HG02678 (cell line): ENCODE data around the gene ZNF83.
A peak's percentile ranks its signal among the peaks of the same experiment; 100 is the strongest.
"Not testable (repeated sequence)": the region's sequence is repeated elsewhere in the genome, so short reads cannot be mapped to it uniquely, and the experiment has no call there.

Source experiments
- ATAC-seq: cut with Tn5 transposase; IDR thresholded peaks from one replicate; pipeline ENCODE4 v1.9.1; 2021; ENCODE audit warnings: mild to moderate bottlenecking, moderate library complexity; ENCODE audit not compliant: unreplicated experiment

The ZNF83 gene

GRCh38 chr19:52637718-52638585, at the start of gene ZNF83:
Gene ZNF83, minus strand, starts transcription at chr19:52638355.
- peak; percentile 96 for ATAC-seq

DNA sequence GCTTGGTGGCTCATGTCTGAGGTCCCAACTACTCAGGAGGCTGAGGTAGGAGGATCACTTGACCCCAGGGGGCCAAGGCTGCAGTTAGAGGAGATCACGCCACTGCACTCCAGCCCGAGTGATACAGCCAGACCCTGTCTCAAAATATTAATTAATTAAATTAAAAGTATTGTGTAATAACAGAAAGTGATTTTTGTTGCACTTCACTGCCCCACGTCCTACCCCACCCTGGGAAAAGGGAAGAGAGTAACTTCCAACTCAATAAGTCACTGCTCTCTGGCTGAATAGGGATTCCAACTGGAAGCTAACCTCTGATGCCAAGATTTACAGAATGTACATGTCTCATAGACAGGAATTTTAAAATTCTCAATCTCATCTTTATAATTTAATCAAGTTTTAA, 49.5 kb upstream of the ZNF83 start:
- no peak for ATAC-seq

GRCh38 chr19:52685811-52686210, 47.7 kb upstream of the ZNF83 start:
- ATAC-seq: no peak

DNA sequence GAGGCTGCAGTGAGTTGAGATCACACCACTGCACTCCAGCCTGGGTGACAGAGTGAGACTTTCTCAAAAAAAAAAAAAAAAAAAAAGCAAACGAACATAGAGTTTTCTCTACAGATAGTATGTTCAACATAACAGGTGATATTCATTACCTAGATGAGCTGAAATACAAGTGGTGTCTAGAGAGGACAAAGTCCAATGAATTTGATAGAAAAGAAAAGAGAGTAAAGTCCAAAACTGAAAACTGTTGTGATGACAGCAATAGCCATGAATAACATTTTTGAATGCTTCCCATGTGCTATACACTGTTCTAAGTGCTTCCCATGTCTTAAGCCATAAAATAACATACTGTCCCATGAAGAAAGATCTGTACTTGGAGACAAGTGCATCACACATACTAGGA, 43.1 kb upstream of the ZNF83 start:
- ATAC-seq: not testable (repeated sequence)

DNA sequence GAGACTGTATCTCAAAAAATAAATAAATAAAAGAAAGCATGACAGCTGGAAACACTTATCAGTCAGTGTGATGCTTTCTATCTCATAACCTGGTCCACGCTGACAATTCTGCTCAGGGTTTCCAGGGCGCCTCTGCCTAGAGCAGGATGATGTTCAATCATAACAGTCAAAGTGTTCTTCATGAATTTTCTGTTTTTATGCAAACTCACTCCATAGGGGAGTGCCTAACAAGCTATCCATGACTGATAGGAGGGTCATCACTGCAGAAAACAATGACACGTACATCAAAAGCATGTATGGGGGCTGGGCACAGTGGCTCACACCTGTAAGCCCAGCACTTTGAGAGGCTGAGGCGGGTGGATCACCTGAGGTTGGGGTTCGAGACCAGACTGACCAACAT, 41.4 kb upstream of the ZNF83 start:
- ATAC-seq: no peak

DNA sequence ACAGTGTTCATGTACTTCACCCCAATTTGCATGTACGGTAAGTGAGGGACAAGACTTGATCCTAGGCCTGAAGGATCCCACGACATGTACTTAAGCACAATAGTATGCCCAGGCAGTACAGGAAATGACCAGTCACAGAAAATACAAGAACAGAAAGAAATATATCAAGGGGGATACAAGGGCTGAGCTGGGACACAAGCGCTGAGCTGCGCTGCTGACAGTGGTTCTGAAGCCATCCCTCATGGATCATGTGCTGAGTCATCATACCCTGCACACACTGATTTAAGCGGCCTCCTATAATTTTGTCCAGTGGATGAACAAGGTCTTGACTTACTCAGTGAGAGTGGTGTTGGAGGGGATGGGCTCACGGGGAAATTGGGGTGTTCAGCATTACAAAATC, 37.1 kb upstream of the ZNF83 start:
- ATAC-seq: not testable (repeated sequence)

- no peak for ATAC-seq
Measured at GRCh38 chr19:52673014-52673413, 34.9 kb upstream of the ZNF83 start.

DNA sequence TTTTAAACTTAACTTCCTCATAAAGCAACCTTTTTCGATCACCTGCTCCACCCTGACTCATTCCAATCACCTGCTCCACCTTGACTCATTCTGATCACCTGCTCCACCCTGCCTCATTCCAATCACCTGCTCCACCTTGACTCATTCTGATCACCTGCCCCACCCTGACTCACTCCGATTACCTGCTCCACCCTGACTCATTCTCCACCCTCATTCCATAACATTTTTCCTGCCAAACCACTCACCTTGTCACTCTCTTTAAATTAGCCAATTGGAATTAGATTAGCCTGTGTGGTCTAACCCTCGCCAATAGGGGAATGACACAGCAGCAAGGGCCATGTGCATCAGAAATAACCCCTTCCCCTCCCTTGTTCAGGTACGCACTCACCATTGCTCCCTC, 31.9 kb upstream of the ZNF83 start:
- ATAC-seq: no peak

DNA sequence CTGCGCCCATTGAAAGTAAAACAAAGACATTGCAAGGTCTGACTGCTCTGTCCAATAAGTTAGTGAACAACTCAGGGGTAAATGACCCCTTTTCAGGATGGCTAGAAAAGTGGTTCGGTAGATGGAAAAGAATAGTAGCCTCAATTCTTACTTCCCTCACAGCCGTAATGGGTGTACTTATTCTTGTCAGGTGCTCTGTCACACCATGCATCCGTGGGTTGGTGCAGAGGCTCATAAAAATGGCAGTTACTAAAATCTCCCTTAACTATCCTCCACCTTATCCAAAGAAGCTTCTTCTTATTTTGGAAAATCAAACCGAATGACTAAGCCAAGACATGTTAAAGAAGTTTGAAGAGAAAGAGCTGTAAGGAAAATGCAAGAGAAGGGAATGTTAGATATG, 31.4 kb upstream of the ZNF83 start:
- ATAC-seq: no peak

GRCh38 chr19:52667972-52668371, 29.8 kb upstream of the ZNF83 start:
- no peak for ATAC-seq

DNA sequence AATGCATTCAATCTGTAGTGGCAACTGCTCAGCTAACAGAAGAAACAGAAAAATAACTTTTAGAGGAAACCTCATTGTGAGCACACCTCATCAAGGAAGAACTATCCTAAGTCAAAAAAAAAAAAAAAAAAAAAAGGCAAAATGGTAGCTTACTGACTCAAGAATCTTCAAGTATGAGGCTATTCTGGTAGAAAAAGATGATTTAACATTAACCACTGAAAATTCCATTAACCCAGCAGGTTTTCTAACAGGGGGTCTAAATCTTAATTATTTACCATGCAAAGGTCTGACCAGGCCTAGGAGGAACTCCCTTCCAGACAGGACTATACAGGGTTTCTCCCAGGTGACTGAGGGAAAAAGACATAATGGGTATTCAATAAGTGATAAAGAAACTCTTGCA, 28.4 kb upstream of the ZNF83 start:
- ATAC-seq: no peak

DNA sequence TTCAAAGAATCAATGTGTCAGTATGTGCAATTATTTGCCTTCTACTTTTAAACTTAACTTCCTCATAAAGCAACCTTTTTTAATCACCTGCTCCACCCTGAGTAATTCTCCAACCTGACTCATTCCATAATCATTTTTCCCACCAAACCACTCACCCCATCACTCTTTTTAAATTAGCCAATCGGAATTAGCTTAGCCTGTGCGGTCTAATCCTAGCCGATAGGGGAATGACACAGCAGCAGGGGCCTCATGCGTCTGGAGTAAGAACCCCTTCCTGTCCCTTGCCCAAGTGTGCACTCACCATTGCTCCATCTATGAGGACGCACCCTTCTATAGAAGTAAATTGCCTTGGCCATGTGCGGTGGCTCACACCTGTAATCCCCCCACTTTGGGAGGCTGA, 27.4 kb upstream of the ZNF83 start:
- no peak for ATAC-seq

GRCh38 chr19:52665027-52665426, 26.9 kb upstream of the ZNF83 start:
- ATAC-seq: no peak

DNA sequence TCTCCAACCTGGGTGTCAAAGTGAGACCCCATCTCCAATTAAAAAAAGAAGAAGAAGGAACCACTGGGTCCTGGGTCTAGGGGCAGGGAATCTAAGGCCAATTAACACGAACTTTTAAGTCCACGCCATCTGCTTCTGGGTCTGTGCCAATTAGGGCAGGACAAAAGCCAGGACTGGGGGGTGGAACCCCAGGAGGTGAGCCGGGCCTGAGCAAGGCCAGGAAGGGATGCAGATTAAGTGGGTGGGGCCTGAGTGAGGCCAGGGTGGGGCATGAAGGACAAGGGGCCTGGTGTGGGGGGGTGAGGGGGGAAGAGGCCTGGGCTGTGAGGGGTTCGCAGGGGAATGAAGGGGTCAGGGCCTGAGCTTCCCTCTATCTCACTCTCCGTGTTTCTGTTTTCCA, 26.3 kb upstream of the ZNF83 start:
- no peak for ATAC-seq

- ATAC-seq: no peak
Measured at GRCh38 chr19:52662631-52663030, 24.5 kb upstream of the ZNF83 start.

GRCh38 chr19:52660981-52661380, 22.8 kb upstream of the ZNF83 start:
- ATAC-seq: no peak

DNA sequence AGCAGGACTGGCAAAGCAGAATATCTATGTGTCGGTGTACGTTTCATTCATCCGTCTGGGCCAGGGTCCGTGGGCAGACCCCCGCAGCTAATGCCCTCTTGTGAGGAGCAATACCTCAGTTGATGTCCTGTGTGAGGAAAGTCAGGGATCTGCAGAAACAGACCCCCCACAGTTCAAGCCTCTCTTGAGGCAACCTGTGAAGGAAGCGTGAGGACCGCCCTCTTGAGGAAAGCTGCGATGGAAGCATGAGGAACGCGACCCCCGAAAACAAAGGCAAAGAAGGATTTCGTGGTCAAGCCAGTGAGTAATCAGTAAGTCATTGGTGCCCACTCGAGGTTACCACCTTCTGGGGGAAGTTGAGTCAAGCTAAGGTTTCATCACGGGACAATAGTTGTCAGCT, 20.9 kb upstream of the ZNF83 start:
- no peak for ATAC-seq

- ATAC-seq: no peak
Measured at GRCh38 chr19:52658595-52658994, 20.4 kb upstream of the ZNF83 start.

GRCh38 chr19:52653161-52653560, 15.0 kb upstream of the ZNF83 start:
- no peak for ATAC-seq

DNA sequence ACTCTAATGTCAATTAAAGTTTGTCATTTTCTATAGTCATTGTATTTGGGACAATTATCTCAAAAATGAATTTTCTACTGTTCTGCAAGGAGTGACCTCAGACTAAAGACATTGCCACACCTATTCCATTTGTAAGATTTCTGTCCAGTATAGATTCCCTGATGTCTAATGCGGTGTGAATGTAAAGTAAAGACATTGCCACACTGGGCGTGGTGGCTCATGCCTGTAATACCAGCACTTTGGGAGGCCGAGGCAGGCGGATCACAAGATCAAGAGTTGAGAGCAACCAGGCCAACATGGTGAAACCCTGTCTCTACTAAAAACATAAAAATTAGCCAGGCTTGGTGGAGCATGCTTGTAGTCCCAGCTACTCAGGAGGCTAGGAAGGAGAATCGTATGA, 13.8 kb upstream of the ZNF83 start:
- ATAC-seq: no peak

DNA sequence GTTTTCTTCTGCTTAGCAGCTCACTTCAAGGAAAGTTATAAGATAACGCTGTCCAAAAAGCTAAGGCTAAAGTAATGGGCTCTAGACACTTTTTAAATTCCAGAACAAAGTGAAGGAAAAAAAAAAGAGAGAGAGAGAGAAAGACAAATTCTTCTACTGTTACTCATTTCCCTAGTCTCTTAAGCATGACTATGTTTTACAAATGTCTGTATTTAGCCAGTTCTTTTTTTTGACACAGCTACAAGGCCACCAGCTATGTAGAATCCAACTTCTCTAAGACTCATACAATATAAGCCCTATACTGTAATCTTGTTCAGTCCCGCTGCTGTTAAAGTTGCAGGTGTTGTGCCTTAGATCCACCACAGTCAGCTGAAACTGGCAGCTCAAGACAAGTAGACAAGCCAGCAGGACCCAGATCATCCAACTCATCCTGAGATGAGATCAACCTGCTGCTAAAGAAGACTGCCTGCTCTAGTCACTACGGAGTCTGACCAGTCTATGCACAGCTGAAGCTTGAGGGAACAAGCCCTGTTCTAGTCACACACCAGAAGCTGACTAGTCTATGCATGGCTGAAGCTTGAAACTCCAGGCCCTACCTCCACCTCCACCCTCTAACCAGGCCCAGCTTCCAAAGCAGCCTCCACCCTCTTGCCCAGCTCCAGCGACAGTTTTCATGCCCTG, 10.3 kb upstream of the ZNF83 start:
- ATAC-seq: no peak

DNA sequence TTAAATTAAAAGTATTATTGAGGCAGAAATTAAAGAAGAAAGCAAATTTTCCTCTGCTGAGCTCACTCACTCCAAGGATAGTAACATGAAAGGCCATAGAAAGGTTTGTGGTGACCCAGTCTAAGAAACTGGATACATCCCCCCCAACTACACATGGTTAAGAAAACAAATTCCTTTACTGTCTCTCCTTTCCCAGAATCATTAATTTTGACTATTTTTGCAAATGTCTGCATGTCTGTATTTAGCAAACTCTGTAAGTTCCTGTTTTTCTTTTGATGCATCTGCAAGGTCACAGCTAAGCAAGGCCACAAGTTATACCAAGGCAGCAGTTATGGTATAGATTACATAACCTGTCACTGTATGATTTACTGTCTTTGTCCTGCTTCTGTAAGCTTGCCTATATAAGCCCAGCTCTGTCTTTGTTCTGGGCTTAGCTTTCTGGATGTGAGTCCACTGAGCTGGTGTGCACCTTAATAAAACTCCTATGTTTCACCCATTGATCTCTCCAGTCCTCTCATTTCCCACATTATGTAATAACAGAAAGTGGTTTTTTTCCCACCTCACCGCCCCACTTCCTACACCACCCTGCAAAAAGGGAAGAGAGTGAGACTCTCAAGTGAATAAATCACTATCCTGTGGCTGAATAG, 8.5 kb upstream of the ZNF83 start:
- no peak for ATAC-seq
